ENCODE results near the gene FGF14.

FGF14 gene

GRCh38 chr13:102400675-102401145 lies 1.1 kb downstream of the FGF14 start:
- H2BK12ac ChIP-seq (ENCODE audit: low read length), result no peak overlapping the region
- DNase-seq, result no peak
- H3K9me3 ChIP-seq (ENCODE audit: insufficient read depth, low read depth, low read length), result peaks cover 5% of the 10 kb centered on the region
- peaks cover 2 to 10% of the 10 kb centered on the region in 2 experiments for H3K4me1 ChIP-seq (ENCODE audit: control insufficient read depth in 1 of 2, insufficient read depth in 2 of 2, low read length in 2 of 2)
- H4K8ac ChIP-seq (ENCODE audit: low read depth, low read length), result no peak overlapping the region
- no peak overlapping the region for H3K18ac ChIP-seq (ENCODE audit: low read length)
- H4K12ac ChIP-seq (ENCODE audit: low read depth, low read length), result no peak overlapping the region
- H3K27ac ChIP-seq (ENCODE audit: low read depth, low read length), result no peak overlapping the region
- no peak overlapping the region for H2BK5ac ChIP-seq (ENCODE audit: low read depth, low read length, poor library complexity)
- H4K91ac ChIP-seq (ENCODE audit: low read depth, low read length), result no peak overlapping the region
- no peak overlapping the region for H2BK120ac ChIP-seq (ENCODE audit: insufficient read depth, low read length, poor library complexity)
- no peaks in the 10 kb centered on the region for H3K79me2 ChIP-seq (ENCODE audit: control insufficient read depth, insufficient read depth, low read length, poor library complexity)
- no CpG with 5 or more reads among the region's 24 CpGs for WGBS (ENCODE audit: extremely low coverage, insufficient coverage, insufficient read length)
- no peaks in the 10 kb centered on the region for H3K36me3 ChIP-seq (ENCODE audit: control insufficient read depth in 1 of 2, insufficient read depth in 2 of 2, low read length in 2 of 2)
- peaks cover 37% of the 10 kb centered on the region for H3K27me3 ChIP-seq (ENCODE audit: insufficient read depth, low read length)
- no peak overlapping the region for H3K4ac ChIP-seq (ENCODE audit: low read depth, low read length)
- no peak overlapping the region for H3K9ac ChIP-seq (ENCODE audit: low read length)
- H3K79me1 ChIP-seq (ENCODE audit: low read length), result no peaks in the 10 kb centered on the region
- no peak overlapping the region for H2AK5ac ChIP-seq (ENCODE audit: low read length)
- no peak overlapping the region for H3K23ac ChIP-seq (ENCODE audit: low read length)
- H3K4me3 ChIP-seq (ENCODE audit: low read depth, low read length), result no peak overlapping the region
- peak overlapping the region; percentile 83 for H3K4me2 ChIP-seq (ENCODE audit: low read length)
- no peak overlapping the region for H2AFZ ChIP-seq (ENCODE audit: insufficient read depth, low read length, poor library complexity)
- no peak overlapping the region for H3K14ac ChIP-seq (ENCODE audit: low read length)

- Histone ChIP-seq H3K23ac (ENCODE audit: low read length) (no peak overlapping the region), H2AK5ac (ENCODE audit: low read length) (no peak overlapping the region), H2BK12ac (ENCODE audit: low read length) (no peak overlapping the region), H3K27me3 (ENCODE audit: insufficient read depth, low read length) (peaks cover 37% of the 10 kb centered on the region), H4K12ac (ENCODE audit: low read depth, low read length) (no peak overlapping the region), H3K4ac (ENCODE audit: low read depth, low read length) (no peak overlapping the region), H3K36me3 (ENCODE audit: control insufficient read depth in 1 of 2, insufficient read depth in 2 of 2, low read length in 2 of 2) (no peaks in the 10 kb centered on the region), H3K9ac (ENCODE audit: low read length) (peak overlapping the region; percentile 22), H3K9me3 (ENCODE audit: insufficient read depth, low read depth, low read length) (peaks cover 5% of the 10 kb centered on the region), H2BK5ac (ENCODE audit: low read depth, low read length, poor library complexity) (no peak overlapping the region), H2BK120ac (ENCODE audit: insufficient read depth, low read length, poor library complexity) (no peak overlapping the region), H4K8ac (ENCODE audit: low read depth, low read length) (no peak overlapping the region), H3K27ac (ENCODE audit: low read depth, low read length) (no peak overlapping the region), H3K79me1 (ENCODE audit: low read length) (no peaks in the 10 kb centered on the region), H3K4me3 (ENCODE audit: low read depth, low read length) (peak overlapping the region; percentile 47), H4K91ac (ENCODE audit: low read depth, low read length) (no peak overlapping the region), H2AFZ (ENCODE audit: insufficient read depth, low read length, poor library complexity) (peak overlapping the region; percentile 3), H3K14ac (ENCODE audit: low read length) (no peak overlapping the region), H3K79me2 (ENCODE audit: control insufficient read depth, insufficient read depth, low read length, poor library complexity) (no peaks in the 10 kb centered on the region), H3K18ac (ENCODE audit: low read length) (no peak overlapping the region), H3K4me1 (ENCODE audit: control insufficient read depth in 1 of 2, insufficient read depth in 2 of 2, low read length in 2 of 2) (peaks cover 2 to 10% of the 10 kb centered on the region in 2 experiments), H3K4me2 (ENCODE audit: low read length) (peak overlapping the region; percentile 83)
- DNase-seq, result no peak
- WGBS (ENCODE audit: extremely low coverage, insufficient coverage, insufficient read length), result no CpG with 5 or more reads among the region's 58 CpGs
These were observed 1.8 kb downstream of the FGF14 start for GRCh38 chr13:102399791-102400674.

GRCh38 chr13:102395939-102396338 lies 5.9 kb downstream of the FGF14 start:
- no peak overlapping the region for H3K4me2 ChIP-seq (ENCODE audit: low read length)
- H3K79me2 ChIP-seq (ENCODE audit: control insufficient read depth, insufficient read depth, low read length, poor library complexity), result peaks cover 2% of the 10 kb centered on the region
- H3K79me1 ChIP-seq (ENCODE audit: low read length), result peaks cover 4% of the 10 kb centered on the region
- no peak overlapping the region for H3K14ac ChIP-seq (ENCODE audit: low read length)
- peaks cover 2 to 16% of the 10 kb centered on the region in 2 experiments for H3K4me1 ChIP-seq (ENCODE audit: control insufficient read depth in 1 of 2, insufficient read depth in 2 of 2, low read length in 2 of 2)
- H3K27ac ChIP-seq (ENCODE audit: low read depth, low read length), result no peak overlapping the region
- no peak overlapping the region for H4K8ac ChIP-seq (ENCODE audit: low read depth, low read length)
- no peak overlapping the region for H2BK120ac ChIP-seq (ENCODE audit: insufficient read depth, low read length, poor library complexity)
- H2AK5ac ChIP-seq (ENCODE audit: low read length), result no peak overlapping the region
- H3K23ac ChIP-seq (ENCODE audit: low read length), result no peak overlapping the region
- WGBS (ENCODE audit: extremely low coverage, insufficient coverage, insufficient read length), result no CpG with 5 or more reads among the region's 2 CpGs
- H3K4ac ChIP-seq (ENCODE audit: low read depth, low read length), result no peak overlapping the region
- H3K9me3 ChIP-seq (ENCODE audit: insufficient read depth, low read depth, low read length), result peaks cover 5% of the 10 kb centered on the region
- no peak overlapping the region for H4K91ac ChIP-seq (ENCODE audit: low read depth, low read length)
- H2BK12ac ChIP-seq (ENCODE audit: low read length), result no peak overlapping the region
- no peak overlapping the region for H2AFZ ChIP-seq (ENCODE audit: insufficient read depth, low read length, poor library complexity)
- DNase-seq, result no peak
- no peaks in the 10 kb centered on the region for H3K36me3 ChIP-seq (ENCODE audit: control insufficient read depth in 1 of 2, insufficient read depth in 2 of 2, low read length in 2 of 2)
- H3K18ac ChIP-seq (ENCODE audit: low read length), result no peak overlapping the region
- no peak overlapping the region for H2BK5ac ChIP-seq (ENCODE audit: low read depth, low read length, poor library complexity)
- H3K9ac ChIP-seq (ENCODE audit: low read length), result no peak overlapping the region
- H3K27me3 ChIP-seq (ENCODE audit: insufficient read depth, low read length), result peaks cover 20% of the 10 kb centered on the region
- no peak overlapping the region for H3K4me3 ChIP-seq (ENCODE audit: low read depth, low read length)
- no peak overlapping the region for H4K12ac ChIP-seq (ENCODE audit: low read depth, low read length)

GRCh38 chr13:102395174-102395573 lies 6.7 kb downstream of the FGF14 start:
- no peak overlapping the region for H2BK120ac ChIP-seq (ENCODE audit: insufficient read depth, low read length, poor library complexity)
- DNase-seq, result no peak

More at GRCh38 chr13:102395174-102395573, 6.7 kb downstream of the FGF14 start:
- Histone ChIP-seq H3K9me3 (ENCODE audit: insufficient read depth, low read depth, low read length) (peaks cover 2% of the 10 kb centered on the region), H3K14ac (ENCODE audit: low read length) (no peak overlapping the region), H2BK12ac (ENCODE audit: low read length) (no peak overlapping the region), H3K79me2 (ENCODE audit: control insufficient read depth, insufficient read depth, low read length, poor library complexity) (peaks cover 2% of the 10 kb centered on the region), H2AFZ (ENCODE audit: insufficient read depth, low read length, poor library complexity) (no peak overlapping the region), H3K27ac (ENCODE audit: low read depth, low read length) (no peak overlapping the region), H3K9ac (ENCODE audit: low read length) (no peak overlapping the region), H3K27me3 (ENCODE audit: insufficient read depth, low read length) (peaks cover 13% of the 10 kb centered on the region), H4K8ac (ENCODE audit: low read depth, low read length) (peak overlapping the region; percentile 99), H3K4me3 (ENCODE audit: low read depth, low read length) (no peak overlapping the region), H2AK5ac (ENCODE audit: low read length) (no peak overlapping the region), H2BK5ac (ENCODE audit: low read depth, low read length, poor library complexity) (no peak overlapping the region), H3K4me1 (ENCODE audit: control insufficient read depth in 1 of 2, insufficient read depth in 2 of 2, low read length in 2 of 2) (peaks cover 0 to 11% of the 10 kb centered on the region in 2 experiments), H4K12ac (ENCODE audit: low read depth, low read length) (no peak overlapping the region), H4K91ac (ENCODE audit: low read depth, low read length) (no peak overlapping the region), H3K79me1 (ENCODE audit: low read length) (peaks cover 4% of the 10 kb centered on the region), H3K36me3 (ENCODE audit: control insufficient read depth in 1 of 2, insufficient read depth in 2 of 2, low read length in 2 of 2) (no peaks in the 10 kb centered on the region), H3K4ac (ENCODE audit: low read depth, low read length) (no peak overlapping the region), H3K18ac (ENCODE audit: low read length) (no peak overlapping the region), H3K23ac (ENCODE audit: low read length) (no peak overlapping the region), H3K4me2 (ENCODE audit: low read length) (peak overlapping the region; percentile 77)
- no CpG with 5 or more reads among the region's 10 CpGs for WGBS (ENCODE audit: extremely low coverage, insufficient coverage, insufficient read length)
